GM23338 (cell line): ENCODE data around the gene FAM13A. TPM values are rescaled to one million over a fixed set of nuclear protein-coding genes. Genes with fewer than 3 reads are reported as not detected.

Source experiments
- ATAC-seq: fragments of 200-7000 bp; cut with Tn5 transposase; 3 replicates; pipeline ENCODE4 v1.9.1; 2020
- DNase-seq: peaks from one replicate; pipeline ENCODE4 v3.0.0-alpha.2; 2015; ENCODE audit warnings: low spot score
- H2AFZ ChIP-seq: fragments of 200-600 bp; sonication (generic); 2 replicates; pipeline ENCODE4 v1.8.0; 2016; ENCODE audit warnings: antibody characterized with exemption, mild to moderate bottlenecking, moderate library complexity
- H3F3A ChIP-seq: fragments of 200-600 bp; sonication (generic); replicated peaks from 2 replicates; pipeline ENCODE4 v1.8.0; 2017; ENCODE audit warnings: antibody characterized with exemption, mixed run types, low read depth
- H3K27ac ChIP-seq: fragments of 200-600 bp; sonication (generic); 2 replicates; pipeline ENCODE4 v1.6.1; 2016; ENCODE audit warnings: low read depth
- H3K27me3 ChIP-seq: fragments of 200-600 bp; sonication (generic); 2 replicates; pipeline ENCODE4 v1.8.0; 2016; ENCODE audit warnings: mild to moderate bottlenecking, mixed run types, moderate library complexity; ENCODE audit not compliant: insufficient read depth
- H3K36me3 ChIP-seq: fragments of 200-600 bp; sonication (generic); 2 replicates; pipeline ENCODE4 v1.8.0; 2016; ENCODE audit warnings: mild to moderate bottlenecking; ENCODE audit not compliant: insufficient read depth
- H3K4me1 ChIP-seq: fragments of 200-600 bp; sonication (generic); 2 replicates; pipeline ENCODE4 v1.8.0; 2016; ENCODE audit warnings: mild to moderate bottlenecking, moderate library complexity; ENCODE audit not compliant: insufficient read depth
- H3K4me2 ChIP-seq: fragments of 200-600 bp; sonication (generic); 2 replicates; pipeline ENCODE4 v1.7.1; 2017; ENCODE audit warnings: mixed run types
- H3K4me3 ChIP-seq: fragments of 200-600 bp; sonication (generic); 2 replicates; pipeline ENCODE4 v1.6.1; 2016; ENCODE audit warnings: mixed run types
- H3K79me2 ChIP-seq: fragments of 200-600 bp; sonication (generic); replicated peaks from 2 replicates; pipeline ENCODE4 v1.8.0; 2017; ENCODE audit warnings: mild to moderate bottlenecking; ENCODE audit not compliant: insufficient read depth
- H3K9me2 ChIP-seq: fragments of 200-600 bp; sonication (generic); 2 replicates; pipeline ENCODE4 v1.8.0; 2017; ENCODE audit not compliant: insufficient read depth
- H4K20me1 ChIP-seq: fragments of 200-600 bp; sonication (generic); replicated peaks from 2 replicates; pipeline ENCODE4 v1.8.0; 2017; ENCODE audit warnings: mild to moderate bottlenecking; ENCODE audit not compliant: insufficient read depth
- H3K27ac Mint-ChIP-seq: 2 replicates; pipeline ENCODE4 v1.8.0; 2020; ENCODE audit warnings: inconsistent platforms, mild to moderate bottlenecking, moderate library complexity, mixed read lengths
- H3K27me3 Mint-ChIP-seq: 3 replicates; pipeline ENCODE4 v1.8.0; 2022; ENCODE audit warnings: low read depth, mild to moderate bottlenecking, moderate library complexity, mixed read lengths, inconsistent platforms; ENCODE audit not compliant: insufficient read depth, poor library complexity
- H3K36me3 Mint-ChIP-seq: 3 replicates; pipeline ENCODE4 v1.8.0; 2021; ENCODE audit warnings: low read depth, mild to moderate bottlenecking, inconsistent platforms, moderate library complexity, mixed read lengths
- H3K4me1 Mint-ChIP-seq: 3 replicates; pipeline ENCODE4 v1.8.0; 2020; ENCODE audit warnings: mild to moderate bottlenecking, inconsistent platforms, mixed read lengths
- H3K4me3 Mint-ChIP-seq: 3 replicates; pipeline ENCODE4 v1.8.0; 2021; ENCODE audit warnings: moderate library complexity, mild to moderate bottlenecking, inconsistent platforms, mixed read lengths
- H3K9me3 Mint-ChIP-seq: 3 replicates; pipeline ENCODE4 v1.8.0; 2020; ENCODE audit warnings: moderate library complexity, mild to moderate bottlenecking, inconsistent platforms, mixed read lengths
- CREB1 ChIP-seq: fragments of 250-450 bp; sonication (Bioruptor Pico); IDR thresholded peaks from 2 replicates; pipeline ENCODE4 v1.5.0; 2020; ENCODE audit warnings: low read depth, mild to moderate bottlenecking, moderate library complexity
- ETS1 ChIP-seq: IDR thresholded peaks from 2 replicates; pipeline ENCODE4 v1.6.1; 2016; ENCODE audit warnings: antibody characterized with exemption
- EZH2 ChIP-seq: fragments of 200-600 bp; sonication (generic); IDR thresholded peaks from one replicate; pipeline ENCODE4 v1.8.0; 2017; ENCODE audit warnings: antibody characterized with exemption, mild to moderate bottlenecking, low read depth; ENCODE audit not compliant: unreplicated experiment
- JUNB ChIP-seq: IDR thresholded peaks from one replicate; pipeline ENCODE4 v1.6.1; 2016; ENCODE audit warnings: antibody characterized with exemption; ENCODE audit not compliant: unreplicated experiment
- POLR2AphosphoS5 ChIP-seq: IDR thresholded peaks from 2 replicates; pipeline ENCODE4 v1.6.1; 2016; ENCODE audit warnings: antibody characterized with exemption, low read depth
- REST ChIP-seq: IDR thresholded peaks from one replicate; pipeline ENCODE4 v1.6.1; 2018; ENCODE audit warnings: antibody characterized with exemption; ENCODE audit not compliant: unreplicated experiment
- STAT1 ChIP-seq: IDR thresholded peaks from one replicate; pipeline ENCODE4 v1.6.1; 2016; ENCODE audit warnings: antibody characterized with exemption; ENCODE audit not compliant: unreplicated experiment
- ZNF114 ChIP-seq: fragments of 250-450 bp; sonication (Bioruptor Pico); IDR thresholded peaks from 2 replicates; pipeline ENCODE4 v1.5.0; 2020; ENCODE audit warnings: mild to moderate bottlenecking, moderate library complexity
- ZNF331 ChIP-seq: fragments of 250-450 bp; sonication (Bioruptor Pico); IDR thresholded peaks from 2 replicates; pipeline ENCODE4 v1.5.0; 2020; ENCODE audit warnings: low read depth, mild to moderate bottlenecking, moderate library complexity
- polyA plus RNA-seq: library from polyadenylated mRNA; unstranded; fragments of >200 nt; fragmentation: Nextera tagmentation; extraction: Ambion mirVana; gene quantifications from 2 replicates; pipeline ENCODE4 v1.2.1, GENCODE V29; 2016
- total RNA-seq: library from RNA; depleted of rRNA; stranded (reverse); fragments of >200 nt; shearing (Covaris generic); gene quantifications from 2 replicates; pipeline ENCODE4 v1.2.3, GENCODE V29; 2014
- TF ChIP-seq, protein P1 (sequence below), 2 experiments: fragments of 200-600 bp in 1 of 2; sonication (generic) in 1 of 2; conservative IDR thresholded peaks; 2 replicates each; pipeline versions ENCODE4 v1.5.1 to v1.6.1; 2016 to 2017; ENCODE audit warnings: antibody characterized with exemption in 2 of 2, low read depth in 2 of 2, mild to moderate bottlenecking in 2 of 2, moderate library complexity in 1 of 2
- TF ChIP-seq, protein P2 (sequence below): fragments of 250-450 bp; sonication (Bioruptor Pico); IDR thresholded peaks from 2 replicates; pipeline ENCODE4 v1.5.0; 2020; ENCODE audit warnings: mild to moderate bottlenecking, moderate library complexity

The FAM13A gene
- total and polyA plus RNA-seq, 2 experiments from 2014 or later: 13.9 to 28.4 TPM

DNA sequence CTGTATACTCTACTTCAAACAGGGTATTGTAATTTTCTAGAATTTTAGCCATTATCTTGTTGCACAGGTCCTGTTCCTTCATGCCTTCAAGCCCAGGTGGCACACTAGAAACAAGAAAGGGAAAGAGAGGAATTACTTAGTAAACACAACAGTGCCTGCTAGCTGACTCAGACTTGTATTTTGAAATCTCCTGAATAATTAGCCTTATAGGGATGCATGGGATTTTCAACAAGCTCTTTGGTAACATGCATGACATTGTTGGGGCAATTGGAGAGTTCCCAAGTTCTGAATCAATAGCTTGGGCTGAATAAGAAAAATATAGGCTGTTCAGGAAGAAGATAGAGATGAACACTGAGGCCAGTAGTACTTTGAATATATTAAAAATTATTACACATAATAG is 118.8 kb downstream of the FAM13A start:
- H4K20me1 ChIP-seq: no peaks in the 10 kb centered on the region
- no peak for TF ChIP-seq ZNF331 (CRISPR knock-in tag)
- TF ChIP-seq ETS1: no peak
- no peak for TF ChIP-seq REST
- no peak for TF ChIP-seq JUNB
- no peak for TF ChIP-seq POLR2AphosphoS5
- TF ChIP-seq, protein P1, sequence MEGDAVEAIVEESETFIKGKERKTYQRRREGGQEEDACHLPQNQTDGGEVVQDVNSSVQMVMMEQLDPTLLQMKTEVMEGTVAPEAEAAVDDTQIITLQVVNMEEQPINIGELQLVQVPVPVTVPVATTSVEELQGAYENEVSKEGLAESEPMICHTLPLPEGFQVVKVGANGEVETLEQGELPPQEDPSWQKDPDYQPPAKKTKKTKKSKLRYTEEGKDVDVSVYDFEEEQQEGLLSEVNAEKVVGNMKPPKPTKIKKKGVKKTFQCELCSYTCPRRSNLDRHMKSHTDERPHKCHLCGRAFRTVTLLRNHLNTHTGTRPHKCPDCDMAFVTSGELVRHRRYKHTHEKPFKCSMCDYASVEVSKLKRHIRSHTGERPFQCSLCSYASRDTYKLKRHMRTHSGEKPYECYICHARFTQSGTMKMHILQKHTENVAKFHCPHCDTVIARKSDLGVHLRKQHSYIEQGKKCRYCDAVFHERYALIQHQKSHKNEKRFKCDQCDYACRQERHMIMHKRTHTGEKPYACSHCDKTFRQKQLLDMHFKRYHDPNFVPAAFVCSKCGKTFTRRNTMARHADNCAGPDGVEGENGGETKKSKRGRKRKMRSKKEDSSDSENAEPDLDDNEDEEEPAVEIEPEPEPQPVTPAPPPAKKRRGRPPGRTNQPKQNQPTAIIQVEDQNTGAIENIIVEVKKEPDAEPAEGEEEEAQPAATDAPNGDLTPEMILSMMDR (conservative IDR thresholded peaks at IDR 0.05; ENCODE audit: low read depth in 2 of 2): no peak
- TF ChIP-seq, protein P2, sequence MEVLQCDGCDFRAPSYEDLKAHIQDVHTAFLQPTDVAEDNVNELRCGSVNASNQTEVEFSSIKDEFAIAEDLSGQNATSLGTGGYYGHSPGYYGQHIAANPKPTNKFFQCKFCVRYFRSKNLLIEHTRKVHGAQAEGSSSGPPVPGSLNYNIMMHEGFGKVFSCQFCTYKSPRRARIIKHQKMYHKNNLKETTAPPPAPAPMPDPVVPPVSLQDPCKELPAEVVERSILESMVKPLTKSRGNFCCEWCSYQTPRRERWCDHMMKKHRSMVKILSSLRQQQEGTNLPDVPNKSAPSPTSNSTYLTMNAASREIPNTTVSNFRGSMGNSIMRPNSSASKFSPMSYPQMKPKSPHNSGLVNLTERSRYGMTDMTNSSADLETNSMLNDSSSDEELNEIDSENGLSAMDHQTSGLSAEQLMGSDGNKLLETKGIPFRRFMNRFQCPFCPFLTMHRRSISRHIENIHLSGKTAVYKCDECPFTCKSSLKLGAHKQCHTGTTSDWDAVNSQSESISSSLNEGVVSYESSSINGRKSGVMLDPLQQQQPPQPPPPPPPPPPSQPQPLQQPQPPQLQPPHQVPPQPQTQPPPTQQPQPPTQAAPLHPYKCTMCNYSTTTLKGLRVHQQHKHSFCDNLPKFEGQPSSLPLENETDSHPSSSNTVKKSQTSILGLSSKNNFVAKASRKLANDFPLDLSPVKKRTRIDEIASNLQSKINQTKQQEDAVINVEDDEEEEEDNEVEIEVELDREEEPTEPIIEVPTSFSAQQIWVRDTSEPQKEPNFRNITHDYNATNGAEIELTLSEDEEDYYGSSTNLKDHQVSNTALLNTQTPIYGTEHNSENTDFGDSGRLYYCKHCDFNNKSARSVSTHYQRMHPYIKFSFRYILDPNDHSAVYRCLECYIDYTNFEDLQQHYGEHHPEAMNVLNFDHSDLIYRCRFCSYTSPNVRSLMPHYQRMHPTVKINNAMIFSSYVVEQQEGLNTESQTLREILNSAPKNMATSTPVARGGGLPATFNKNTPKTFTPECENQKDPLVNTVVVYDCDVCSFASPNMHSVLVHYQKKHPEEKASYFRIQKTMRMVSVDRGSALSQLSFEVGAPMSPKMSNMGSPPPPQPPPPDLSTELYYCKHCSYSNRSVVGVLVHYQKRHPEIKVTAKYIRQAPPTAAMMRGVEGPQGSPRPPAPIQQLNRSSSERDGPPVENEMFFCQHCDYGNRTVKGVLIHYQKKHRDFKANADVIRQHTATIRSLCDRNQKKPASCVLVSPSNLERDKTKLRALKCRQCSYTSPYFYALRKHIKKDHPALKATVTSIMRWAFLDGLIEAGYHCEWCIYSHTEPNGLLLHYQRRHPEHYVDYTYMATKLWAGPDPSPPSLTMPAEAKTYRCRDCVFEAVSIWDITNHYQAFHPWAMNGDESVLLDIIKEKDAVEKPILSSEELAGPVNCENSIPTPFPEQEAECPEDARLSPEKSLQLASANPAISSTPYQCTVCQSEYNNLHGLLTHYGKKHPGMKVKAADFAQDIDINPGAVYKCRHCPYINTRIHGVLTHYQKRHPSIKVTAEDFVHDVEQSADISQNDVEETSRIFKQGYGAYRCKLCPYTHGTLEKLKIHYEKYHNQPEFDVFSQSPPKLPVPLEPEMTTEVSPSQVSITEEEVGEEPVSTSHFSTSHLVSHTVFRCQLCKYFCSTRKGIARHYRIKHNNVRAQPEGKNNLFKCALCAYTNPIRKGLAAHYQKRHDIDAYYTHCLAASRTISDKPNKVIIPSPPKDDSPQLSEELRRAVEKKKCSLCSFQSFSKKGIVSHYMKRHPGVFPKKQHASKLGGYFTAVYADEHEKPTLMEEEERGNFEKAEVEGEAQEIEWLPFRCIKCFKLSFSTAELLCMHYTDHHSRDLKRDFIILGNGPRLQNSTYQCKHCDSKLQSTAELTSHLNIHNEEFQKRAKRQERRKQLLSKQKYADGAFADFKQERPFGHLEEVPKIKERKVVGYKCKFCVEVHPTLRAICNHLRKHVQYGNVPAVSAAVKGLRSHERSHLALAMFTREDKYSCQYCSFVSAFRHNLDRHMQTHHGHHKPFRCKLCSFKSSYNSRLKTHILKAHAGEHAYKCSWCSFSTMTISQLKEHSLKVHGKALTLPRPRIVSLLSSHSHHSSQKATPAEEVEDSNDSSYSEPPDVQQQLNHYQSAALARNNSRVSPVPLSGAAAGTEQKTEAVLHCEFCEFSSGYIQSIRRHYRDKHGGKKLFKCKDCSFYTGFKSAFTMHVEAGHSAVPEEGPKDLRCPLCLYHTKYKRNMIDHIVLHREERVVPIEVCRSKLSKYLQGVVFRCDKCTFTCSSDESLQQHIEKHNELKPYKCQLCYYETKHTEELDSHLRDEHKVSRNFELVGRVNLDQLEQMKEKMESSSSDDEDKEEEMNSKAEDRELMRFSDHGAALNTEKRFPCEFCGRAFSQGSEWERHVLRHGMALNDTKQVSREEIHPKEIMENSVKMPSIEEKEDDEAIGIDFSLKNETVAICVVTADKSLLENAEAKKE (CRISPR knock-in tag): no peak
- TF ChIP-seq CREB1 (CRISPR knock-in tag): no peak
- no peak for TF ChIP-seq EZH2
- no peak for TF ChIP-seq STAT1
- TF ChIP-seq ZNF114: no peak
- no peaks in the 10 kb centered on the region for H3K79me2 ChIP-seq
- no peak overlapping the region for H2AFZ ChIP-seq
- H3K4me3 ChIP-seq: no peak overlapping the region
- H3K4me2 ChIP-seq: no peak overlapping the region
- peaks cover 24% of the 10 kb centered on the region for H3K4me1 Mint-ChIP-seq
- ATAC-seq (no peak; the same call in 2 of the 3 replicates), DNase-seq (peak; percentile 11)
- no peaks in the 10 kb centered on the region for H3K36me3 Mint-ChIP-seq
- H3K27ac ChIP-seq: no peak overlapping the region
- peaks cover 3% of the 10 kb centered on the region; the same call in 1 of the 2 replicates for H3K9me2 ChIP-seq
- H3K27ac Mint-ChIP-seq: peak overlapping the region; percentile 32; the same call in 1 of the 2 replicates
- no peaks in the 10 kb centered on the region for H3K27me3 ChIP-seq
- H3K9me3 Mint-ChIP-seq: no peaks in the 10 kb centered on the region
- H3K4me3 Mint-ChIP-seq: no peak overlapping the region
- no peaks in the 10 kb centered on the region for H3K36me3 ChIP-seq
- no peaks in the 10 kb centered on the region for H3K27me3 Mint-ChIP-seq
- H3F3A ChIP-seq: no peaks in the 10 kb centered on the region
- no peaks in the 10 kb centered on the region for H3K4me1 ChIP-seq
